Tibial nerve (tissue), 4 donors: ENCODE results near the gene AS3MT. TPM values are rescaled to one million over a fixed set of nuclear protein-coding genes. Genes with fewer than 3 reads are reported as not detected.
A peak's percentile ranks its signal among the peaks of the same experiment; 100 is the strongest.
"Not testable (repeated sequence)": the region's sequence is repeated elsewhere in the genome, so short reads cannot be mapped to it uniquely, and the experiment has no call there.

Experiments used
- DNase-seq, 2 donors: peaks; one replicate each; pipeline ENCODE4 v3.0.0-alpha.2; 2019; ENCODE audit warnings: low spot score in 2 of 2
- H3K27ac ChIP-seq, 4 donors: fragments of 200-600 bp; sonication (generic) in 3 of 4; one replicate each; pipeline ENCODE4 v1.5.1; 2017 to 2019; ENCODE audit warnings: mild to moderate bottlenecking in 1 of 4
- H3K27me3 ChIP-seq, 2 donors: fragments of 200-600 bp; sonication (generic) in 1 of 2; one replicate each; pipeline versions ENCODE4 v1.5.1 to v1.6.0; 2017 to 2019
- H3K36me3 ChIP-seq, 3 donors: fragments of 200-600 bp; sonication (generic); one replicate each; pipeline ENCODE4 v1.5.1; 2018 to 2019
- H3K4me1 ChIP-seq, 4 donors: fragments of 200-600 bp; sonication (generic) in 3 of 4; one replicate each; pipeline ENCODE4 v1.5.1; 2017 to 2019
- H3K4me3 ChIP-seq, 4 donors: fragments of 200-600 bp; sonication (generic) in 3 of 4; one replicate each; pipeline ENCODE4 v1.5.1; 2017 to 2019; ENCODE audit warnings: mild to moderate bottlenecking in 1 of 4, moderate library complexity in 1 of 4
- H3K9me3 ChIP-seq, 4 donors: fragments of 200-600 bp; sonication (generic) in 3 of 4; one replicate each; pipeline ENCODE4 v1.5.1; 2017 to 2019
- EP300 ChIP-seq, 2 donors: sonication (generic); formaldehyde crosslinking; IDR thresholded peaks; one replicate each; pipeline ENCODE4 v1.6.1; 2017; ENCODE audit warnings: antibody characterized with exemption in 2 of 2, mild to moderate bottlenecking in 1 of 2
- POLR2A ChIP-seq, 2 donors: fragments of 450-650 bp; IDR thresholded peaks; one replicate each; pipeline ENCODE4 v1.6.1; 2017; ENCODE audit warnings: antibody characterized with exemption in 2 of 2, mild to moderate bottlenecking in 2 of 2, moderate library complexity in 2 of 2
- WGBS, 2 donors: methylation state at CpG; one replicate each; pipeline ENCODE4 v1.1.5; 2018; 5-methylcytosine and 5-hydroxymethylcytosine counted together
- total RNA-seq, 4 donors: library from RNA; depleted of rRNA; stranded (reverse); fragments of >200 nt; gene quantifications; one replicate each; pipeline ENCODE4 v1.1.0, GENCODE V29; 2016
- TF ChIP-seq, protein P1 (sequence below), 5 experiments: fragments of 200-600 bp in 3 of 5; fragments of 450-650 bp in 2 of 5; sonication (generic) in 3 of 5; IDR thresholded peaks; one replicate each; pipeline ENCODE4 v1.5.1; 2016 to 2019; ENCODE audit warnings: antibody characterized with exemption in 5 of 5, mild to moderate bottlenecking in 3 of 5, moderate library complexity in 2 of 5

AS3MT gene
- 1 to 10 TPM; 2.6 to 9.6 (median 5.3) TPM for total RNA-seq

DNA sequence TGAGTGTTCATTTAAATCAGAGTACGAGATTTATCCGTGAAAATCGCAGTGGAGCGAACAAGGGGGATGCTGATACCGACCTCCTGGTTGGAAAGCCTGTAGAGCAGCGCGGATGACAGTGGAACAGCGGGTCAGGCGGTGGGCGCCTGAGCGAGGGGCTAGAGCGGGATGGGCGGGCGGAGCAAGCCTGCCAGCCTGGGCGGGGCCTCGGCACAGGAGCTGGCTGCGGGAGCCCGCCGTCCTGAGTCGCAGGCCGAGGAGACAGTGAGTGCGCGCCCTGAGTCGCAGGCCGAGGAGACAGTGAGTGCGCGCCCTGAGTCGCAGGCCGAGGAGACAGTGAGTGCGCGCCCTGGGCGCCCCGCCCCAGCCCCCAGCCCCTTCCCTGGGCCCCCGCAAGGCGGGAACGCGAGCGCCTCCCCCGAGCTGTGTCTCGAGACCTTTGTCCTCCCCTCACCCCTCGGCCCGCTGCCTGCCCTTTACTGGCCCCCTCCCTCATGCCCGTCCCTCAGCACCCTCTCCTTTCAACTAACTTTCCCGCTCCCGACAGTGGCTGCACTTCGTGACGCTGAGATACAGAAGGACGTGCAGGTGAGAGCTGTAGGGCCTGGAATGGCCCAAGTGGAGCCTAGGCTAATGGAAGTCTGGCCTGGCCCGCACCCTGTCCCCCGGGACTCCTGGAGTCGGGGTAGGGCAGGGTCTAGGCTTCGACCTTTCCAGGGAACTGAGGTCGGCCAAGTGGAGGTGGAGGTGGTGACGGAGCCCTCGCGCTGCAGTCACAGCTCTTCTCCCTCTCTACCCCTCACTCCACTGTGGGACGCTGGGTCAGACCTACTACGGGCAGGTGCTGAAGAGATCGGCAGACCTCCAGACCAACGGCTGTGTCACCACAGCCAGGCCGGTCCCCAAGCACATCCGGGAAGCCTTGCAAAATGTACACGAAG, at the start of gene AS3MT:
TSS of gene AS3MT (plus strand) at position 213 of the 941 bp plus-strand sequence. CDS start at position 336, 123 bp downstream.
- peak within 1 kb of the TSS; percentile 42 to 68 (median 52) for H3K4me3 ChIP-seq
- WGBS, 2 donors, result 2 to 4% methylated on average over 37 to 46 of the region's 63 CpGs
- no peak for DNase-seq
- no peaks in the 10 kb centered on the region for H3K9me3 ChIP-seq
- peaks cover 0 to 14% (median 0%) of the 10 kb centered on the region in 3 donors for H3K36me3 ChIP-seq
- peak within 1 kb of the TSS in 3 of 4 donors; percentile 7 to 74 (median 55) for H3K27ac ChIP-seq
- no peak for TF ChIP-seq POLR2A (IDR thresholded peaks at IDR 0.05)
- TF ChIP-seq, protein P1, sequence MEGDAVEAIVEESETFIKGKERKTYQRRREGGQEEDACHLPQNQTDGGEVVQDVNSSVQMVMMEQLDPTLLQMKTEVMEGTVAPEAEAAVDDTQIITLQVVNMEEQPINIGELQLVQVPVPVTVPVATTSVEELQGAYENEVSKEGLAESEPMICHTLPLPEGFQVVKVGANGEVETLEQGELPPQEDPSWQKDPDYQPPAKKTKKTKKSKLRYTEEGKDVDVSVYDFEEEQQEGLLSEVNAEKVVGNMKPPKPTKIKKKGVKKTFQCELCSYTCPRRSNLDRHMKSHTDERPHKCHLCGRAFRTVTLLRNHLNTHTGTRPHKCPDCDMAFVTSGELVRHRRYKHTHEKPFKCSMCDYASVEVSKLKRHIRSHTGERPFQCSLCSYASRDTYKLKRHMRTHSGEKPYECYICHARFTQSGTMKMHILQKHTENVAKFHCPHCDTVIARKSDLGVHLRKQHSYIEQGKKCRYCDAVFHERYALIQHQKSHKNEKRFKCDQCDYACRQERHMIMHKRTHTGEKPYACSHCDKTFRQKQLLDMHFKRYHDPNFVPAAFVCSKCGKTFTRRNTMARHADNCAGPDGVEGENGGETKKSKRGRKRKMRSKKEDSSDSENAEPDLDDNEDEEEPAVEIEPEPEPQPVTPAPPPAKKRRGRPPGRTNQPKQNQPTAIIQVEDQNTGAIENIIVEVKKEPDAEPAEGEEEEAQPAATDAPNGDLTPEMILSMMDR (IDR thresholded peaks at IDR 0.05), result no peak
- no peak for TF ChIP-seq EP300 (IDR thresholded peaks at IDR 0.05)
- H3K4me1 ChIP-seq, result peaks cover 0 to 20% (median 2%) of the 10 kb centered on the region in 4 donors
- no peaks in the 10 kb centered on the region for H3K27me3 ChIP-seq

DNA sequence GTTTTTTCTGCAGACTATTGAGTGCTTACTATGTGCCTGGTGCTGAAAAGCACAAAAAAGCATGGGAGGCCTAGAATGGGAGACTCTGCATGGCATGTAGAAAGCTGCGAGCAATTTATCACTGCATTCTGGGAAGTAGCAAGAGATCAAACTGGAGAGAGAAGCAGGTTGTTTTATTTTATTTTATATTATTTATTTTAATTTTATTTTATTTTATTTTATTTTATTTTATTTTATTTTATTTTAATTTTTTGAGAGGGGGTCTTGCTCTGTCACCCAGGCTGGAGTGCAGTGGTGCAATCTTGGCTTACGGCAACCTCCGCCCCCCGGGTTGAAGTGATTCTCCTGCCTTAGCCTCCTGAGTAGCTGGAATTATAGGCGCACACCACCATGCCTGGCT, 49.3 kb upstream of the AS3MT start:
- Histone ChIP-seq H3K4me1 (peaks cover 0 to 36% (median 21%) of the 10 kb centered on the region in 4 donors), H3K27ac (peak overlapping the region in 2 of 4 donors; percentile 95 to 98)
- not testable (repeated sequence) for H3K27me3 ChIP-seq, H3K9me3 ChIP-seq, DNase-seq, H3K36me3 ChIP-seq, H3K4me3 ChIP-seq
- WGBS, 2 donors, result 94 to 99% methylated on average over 5 of the region's 5 CpGs

DNA sequence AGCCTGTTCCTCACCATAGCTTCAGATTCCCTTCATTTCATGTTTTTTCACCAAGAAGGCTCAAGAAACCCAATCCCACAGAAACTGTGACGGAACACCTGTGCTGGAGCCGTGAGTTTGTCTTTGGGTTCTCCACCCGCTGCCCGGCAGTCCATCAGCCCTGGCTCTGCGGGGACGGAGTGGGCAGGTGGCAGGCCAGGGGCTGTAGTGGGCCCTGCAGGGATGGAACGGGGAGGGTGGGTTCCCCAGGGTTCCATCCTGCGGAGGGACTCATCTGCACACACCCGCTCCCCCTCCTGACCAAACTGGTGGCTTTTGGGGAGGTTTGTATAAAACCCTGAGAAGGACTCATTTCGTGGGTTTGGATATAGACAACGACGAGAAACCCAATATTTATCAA, 47.0 kb upstream of the AS3MT start:
- 89 to 91% methylated on average over 11 to 12 of the region's 12 CpGs for WGBS, 2 donors
- peaks cover 0 to 15% (median under 1%) of the 10 kb centered on the region in 4 donors for H3K4me1 ChIP-seq

GRCh38 chr10:102824664-102825063, 44.6 kb upstream of the AS3MT start:
- Histone ChIP-seq H3K27ac (no peak overlapping the region), H3K36me3 (peaks cover 0 to 19% (median 0%) of the 10 kb centered on the region in 3 donors), H3K4me3 (no peak overlapping the region), H3K4me1 (no peaks in the 10 kb centered on the region), H3K27me3 (no peaks in the 10 kb centered on the region), H3K9me3 (no peaks in the 10 kb centered on the region)
- no peak for DNase-seq
- TF ChIP-seq POLR2A (IDR thresholded peaks at IDR 0.05) (no peak), EP300 (IDR thresholded peaks at IDR 0.05) (no peak)
- TF ChIP-seq, protein P1 (IDR thresholded peaks at IDR 0.05), result no peak
- WGBS, 2 donors, result 93% methylated on average over 4 of the region's 4 CpGs

More for the DNA sequence above, 47.0 kb upstream of the AS3MT start:
- H3K36me3 ChIP-seq, result peaks cover 0 to 2% (median 0%) of the 10 kb centered on the region in 3 donors
- no peak overlapping the region for H3K4me3 ChIP-seq
- no peak overlapping the region for H3K27ac ChIP-seq
- TF ChIP-seq POLR2A (IDR thresholded peaks at IDR 0.05), result no peak
- TF ChIP-seq, protein P1 (IDR thresholded peaks at IDR 0.05), result no peak
- TF ChIP-seq EP300 (IDR thresholded peaks at IDR 0.05), result no peak
- no peaks in the 10 kb centered on the region for H3K9me3 ChIP-seq
- no peaks in the 10 kb centered on the region for H3K27me3 ChIP-seq
- DNase-seq, result no peak

GRCh38 chr10:102826148-102826796, 43.0 kb upstream of the AS3MT start:
- Histone ChIP-seq H3K27ac (no peak overlapping the region), H3K4me1 (no peaks in the 10 kb centered on the region), H3K4me3 (no peak overlapping the region), H3K36me3 (peaks cover 0 to 28% (median 0%) of the 10 kb centered on the region in 3 donors), H3K9me3 (no peaks in the 10 kb centered on the region), H3K27me3 (no peaks in the 10 kb centered on the region)
- no peak for TF ChIP-seq EP300 (IDR thresholded peaks at IDR 0.05)
- TF ChIP-seq, protein P1 (IDR thresholded peaks at IDR 0.05), result no peak
- TF ChIP-seq POLR2A (IDR thresholded peaks at IDR 0.05), result no peak
- WGBS, 2 donors, result 91 to 93% methylated on average over 9 of the region's 9 CpGs
- no peak for DNase-seq
